ENCODE data around the gene MRPL55. TPM values are rescaled to one million over a fixed set of nuclear protein-coding genes. Genes with fewer than 3 reads are reported as not detected.

MRPL55 gene
- total RNA-seq, 1 donor from 2014 or later = 51.0 TPM

DNA sequence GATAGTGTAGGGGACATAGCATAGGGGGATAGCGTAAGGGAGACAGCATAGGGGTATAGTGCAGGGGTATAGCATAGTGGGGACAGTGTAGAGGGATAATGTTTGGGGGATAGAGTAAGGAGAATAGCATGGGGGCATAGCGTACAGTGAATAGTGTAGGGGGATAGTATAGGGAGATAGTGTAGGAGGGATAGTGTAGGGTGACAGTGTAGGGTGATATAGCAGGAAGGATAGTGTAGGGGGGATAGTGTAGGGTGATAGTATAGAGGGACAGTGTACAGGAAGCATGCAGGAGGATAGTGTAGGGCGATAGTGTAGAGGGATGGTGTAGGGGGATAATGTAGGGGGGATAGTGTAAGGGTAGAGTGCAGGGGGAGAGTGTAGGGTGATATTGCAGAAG lies 38.2 kb downstream of the MRPL55 start:
- TF ChIP-seq, protein P1, sequence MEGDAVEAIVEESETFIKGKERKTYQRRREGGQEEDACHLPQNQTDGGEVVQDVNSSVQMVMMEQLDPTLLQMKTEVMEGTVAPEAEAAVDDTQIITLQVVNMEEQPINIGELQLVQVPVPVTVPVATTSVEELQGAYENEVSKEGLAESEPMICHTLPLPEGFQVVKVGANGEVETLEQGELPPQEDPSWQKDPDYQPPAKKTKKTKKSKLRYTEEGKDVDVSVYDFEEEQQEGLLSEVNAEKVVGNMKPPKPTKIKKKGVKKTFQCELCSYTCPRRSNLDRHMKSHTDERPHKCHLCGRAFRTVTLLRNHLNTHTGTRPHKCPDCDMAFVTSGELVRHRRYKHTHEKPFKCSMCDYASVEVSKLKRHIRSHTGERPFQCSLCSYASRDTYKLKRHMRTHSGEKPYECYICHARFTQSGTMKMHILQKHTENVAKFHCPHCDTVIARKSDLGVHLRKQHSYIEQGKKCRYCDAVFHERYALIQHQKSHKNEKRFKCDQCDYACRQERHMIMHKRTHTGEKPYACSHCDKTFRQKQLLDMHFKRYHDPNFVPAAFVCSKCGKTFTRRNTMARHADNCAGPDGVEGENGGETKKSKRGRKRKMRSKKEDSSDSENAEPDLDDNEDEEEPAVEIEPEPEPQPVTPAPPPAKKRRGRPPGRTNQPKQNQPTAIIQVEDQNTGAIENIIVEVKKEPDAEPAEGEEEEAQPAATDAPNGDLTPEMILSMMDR (IDR thresholded peaks at IDR 0.05; ENCODE audit: borderline replicate concordance) = no peak
- Histone ChIP-seq H3K27me3 (ENCODE audit: low read depth) (peaks cover 47% of the 10 kb centered on the region), H3K27ac (replicated peaks) (no peak overlapping the region), H3K4me1 (no peaks in the 10 kb centered on the region), H3K36me3 (no peaks in the 10 kb centered on the region), H3K9me3 (replicated peaks) (no peaks in the 10 kb centered on the region), H3K4me3 (no peak overlapping the region)
- no peak for DNase-seq
- intact Hi-C loops (cut with micrococcal nuclease) = no loop called here

GRCh38 chr1:228070173-228070572 lies 38.9 kb downstream of the MRPL55 start:
- TF ChIP-seq, protein P1 (IDR thresholded peaks at IDR 0.05; ENCODE audit: borderline replicate concordance) = no peak
- intact Hi-C loops (cut with micrococcal nuclease) = no loop called here

DNA sequence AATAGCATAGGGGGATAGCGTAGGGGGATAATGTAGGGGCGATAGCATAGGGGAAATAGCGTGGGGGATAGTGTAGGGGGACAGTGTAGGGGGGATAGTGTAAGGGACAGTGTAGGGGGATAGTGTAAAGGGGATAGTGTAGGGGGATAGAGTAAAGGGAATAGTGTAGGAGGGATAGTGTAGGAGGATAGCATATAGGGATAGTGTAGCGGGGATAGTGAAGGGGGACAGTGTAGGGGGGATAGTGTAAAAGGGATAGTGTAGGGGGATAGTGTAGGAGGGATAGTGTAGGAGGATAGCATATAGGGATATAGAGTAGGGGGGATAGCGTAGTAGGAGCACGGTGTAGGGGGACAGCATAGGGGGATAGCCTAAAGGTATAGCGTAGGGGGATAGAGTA lies 40.7 kb downstream of the MRPL55 start:
- no peak overlapping the region for H3K4me3 ChIP-seq
- no peaks in the 10 kb centered on the region for H3K36me3 ChIP-seq
- TF ChIP-seq, protein P1 (IDR thresholded peaks at IDR 0.05; ENCODE audit: borderline replicate concordance) = no peak
- intact Hi-C loops (cut with micrococcal nuclease) = no loop called here
- no peaks in the 10 kb centered on the region for H3K4me1 ChIP-seq
- no peak for DNase-seq
- peaks cover 58% of the 10 kb centered on the region for H3K27me3 ChIP-seq (ENCODE audit: low read depth)
- no peaks in the 10 kb centered on the region for H3K9me3 ChIP-seq (replicated peaks)
- H3K27ac ChIP-seq (replicated peaks) = no peak overlapping the region

More at GRCh38 chr1:228070173-228070572, 38.9 kb downstream of the MRPL55 start:
- peaks cover 54% of the 10 kb centered on the region for H3K27me3 ChIP-seq (ENCODE audit: low read depth)
- H3K27ac ChIP-seq (replicated peaks) = no peak overlapping the region
- H3K36me3 ChIP-seq = no peaks in the 10 kb centered on the region
- H3K4me1 ChIP-seq = no peaks in the 10 kb centered on the region
- DNase-seq = no peak
- H3K9me3 ChIP-seq (replicated peaks) = no peaks in the 10 kb centered on the region
- no peak overlapping the region for H3K4me3 ChIP-seq

- TF ChIP-seq, protein P1 (IDR thresholded peaks at IDR 0.05; ENCODE audit: borderline replicate concordance) = no peak
- no peak overlapping the region for H3K4me3 ChIP-seq
- H3K9me3 ChIP-seq (replicated peaks) = no peaks in the 10 kb centered on the region
- peaks cover 62% of the 10 kb centered on the region for H3K27me3 ChIP-seq (ENCODE audit: low read depth)
- no peaks in the 10 kb centered on the region for H3K36me3 ChIP-seq
- no peak overlapping the region for H3K27ac ChIP-seq (replicated peaks)
- intact Hi-C loops (cut with micrococcal nuclease) = no loop called here
- H3K4me1 ChIP-seq = no peaks in the 10 kb centered on the region
- no peak for DNase-seq
Measured at GRCh38 chr1:228066891-228067654, 42.0 kb downstream of the MRPL55 start.

DNA sequence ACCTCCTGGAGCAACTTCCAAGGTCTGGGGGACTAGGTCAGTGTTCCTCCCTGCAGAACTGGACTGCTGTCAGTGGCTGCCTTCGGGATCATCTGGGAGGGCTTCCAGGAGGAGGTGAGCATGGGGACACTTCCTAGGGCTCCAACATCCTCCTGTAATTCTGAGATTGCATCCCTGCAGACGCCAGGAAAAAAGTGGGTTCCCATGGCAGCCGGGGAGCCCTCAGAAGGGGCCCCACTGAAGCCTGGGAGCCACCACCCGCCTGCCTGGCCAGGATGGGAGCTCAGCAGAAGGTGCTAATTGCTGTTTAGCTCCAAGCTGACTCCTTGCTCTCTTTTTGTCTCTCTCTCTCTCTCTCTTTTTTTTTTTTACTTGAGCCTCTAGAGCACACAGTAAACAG lies 42.7 kb downstream of the MRPL55 start:
- Histone ChIP-seq H3K4me1 (no peaks in the 10 kb centered on the region), H3K27me3 (ENCODE audit: low read depth) (peaks cover 69% of the 10 kb centered on the region)
- DNase-seq = no peak

More for the DNA sequence above, 42.7 kb downstream of the MRPL55 start:
- Histone ChIP-seq H3K9me3 (replicated peaks) (no peaks in the 10 kb centered on the region), H3K4me3 (no peak overlapping the region), H3K36me3 (no peaks in the 10 kb centered on the region), H3K27ac (replicated peaks) (no peak overlapping the region)
- TF ChIP-seq, protein P1 (IDR thresholded peaks at IDR 0.05; ENCODE audit: borderline replicate concordance) = no peak
- intact Hi-C loops (cut with micrococcal nuclease) = no loop called here
